ENCODE data around the gene JMJD8.

DNA sequence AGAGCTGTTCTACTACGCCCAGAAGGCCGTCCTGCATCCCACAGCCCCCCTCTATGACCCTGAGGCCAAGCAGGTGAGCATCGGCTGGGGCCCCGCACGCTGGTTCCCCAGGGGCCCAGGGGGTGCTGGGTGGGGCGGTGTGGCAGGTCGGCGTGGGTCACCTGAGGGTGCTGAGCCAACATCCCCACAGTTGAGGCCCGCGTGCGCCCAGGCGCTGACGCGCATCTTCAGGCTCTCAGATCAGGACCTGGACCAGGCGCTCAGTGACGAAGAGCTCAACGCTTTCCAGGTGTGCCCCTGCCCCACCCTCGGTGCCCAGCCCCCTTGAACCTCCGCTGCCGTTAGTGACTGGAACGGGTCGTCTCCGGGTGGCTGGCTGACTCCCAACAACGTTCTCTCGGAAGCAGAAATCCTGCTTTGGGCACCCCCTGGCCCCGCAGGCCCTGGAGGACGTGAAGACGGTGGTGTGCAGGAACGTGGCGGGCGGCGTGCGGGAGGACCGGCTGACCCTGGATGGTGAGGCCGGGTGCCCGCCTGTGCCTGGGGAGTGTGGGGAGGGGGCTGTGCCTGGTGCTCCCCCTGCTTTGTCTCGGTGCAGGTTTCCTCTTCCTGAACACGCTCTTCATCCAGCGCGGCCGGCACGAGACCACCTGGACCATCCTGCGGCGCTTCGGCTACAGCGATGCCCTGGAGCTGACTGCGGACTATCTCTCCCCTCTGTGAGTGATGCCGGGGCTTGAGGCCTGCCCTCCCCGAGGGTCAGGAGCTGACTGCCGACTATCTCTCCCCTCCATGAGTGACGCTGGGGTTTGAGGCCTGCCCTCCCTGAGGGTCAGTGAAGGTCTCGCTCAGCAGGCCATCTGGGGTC, 13.4 kb downstream of the JMJD8 start:
- TF ChIP-seq POLR2AphosphoS5 (IDR thresholded peaks at IDR 0.05; ENCODE audit: low read depth) (no peak), CTCF (IDR thresholded peaks at IDR 0.05; ENCODE audit: insufficient read depth, low read length) (no peak)
